ENCODE data around the gene IL1B.
"Not testable (repeated sequence)": the region's sequence is repeated elsewhere in the genome, so short reads cannot be mapped to it uniquely, and the experiment has no call there.

Gene IL1B

GRCh38 chr2:112836695-112837117, at the start of gene IL1B:
TSS of gene IL1B (minus strand) at chr2:112836779. CDS start at chr2:112836229, 550 bp downstream.
- no peak for DNase-seq (ENCODE audit: low read depth, low spot score)

- DNase-seq (ENCODE audit: low read depth, low spot score), result no peak
These were observed 49.7 kb upstream of the IL1B start for GRCh38 chr2:112886291-112886690.

- no peak for DNase-seq (ENCODE audit: low read depth, low spot score)
These were observed 48.9 kb upstream of the IL1B start for GRCh38 chr2:112885506-112885902.

DNA sequence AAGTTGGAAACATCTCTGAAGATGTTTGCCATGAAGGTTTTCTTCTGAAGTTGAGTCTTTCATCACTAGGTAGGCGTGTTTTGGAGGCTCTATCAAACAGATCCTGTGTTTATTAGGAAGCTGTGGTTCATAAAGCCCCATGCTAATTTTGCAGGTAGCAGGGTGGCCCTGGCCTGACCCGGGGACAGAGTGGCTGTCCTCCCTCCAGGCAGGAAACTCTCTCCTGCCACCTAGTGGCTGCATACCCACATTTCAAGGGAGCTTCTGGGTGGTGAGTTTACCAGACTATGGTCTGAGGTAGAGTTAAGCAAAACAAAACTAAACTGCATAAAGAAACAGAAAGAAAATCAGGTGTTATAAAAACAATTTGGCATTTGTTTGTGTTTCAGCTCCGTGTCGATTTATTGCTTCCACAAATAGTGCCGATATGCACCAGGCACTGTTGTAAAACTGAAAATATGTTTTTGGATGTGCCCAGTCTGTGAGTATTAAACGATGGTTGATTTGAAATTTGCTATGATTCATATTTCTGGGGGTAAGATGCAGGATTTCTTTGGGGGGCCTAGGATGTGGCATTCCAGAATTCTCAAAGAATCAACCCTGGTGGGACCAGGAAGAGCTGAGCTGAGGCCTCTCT, 48.4 kb upstream of the IL1B start:
- peak; percentile 80 for DNase-seq (ENCODE audit: low read depth, low spot score)

- DNase-seq (ENCODE audit: low read depth, low spot score), result no peak
These were observed 47.1 kb upstream of the IL1B start for GRCh38 chr2:112883669-112884068.

DNA sequence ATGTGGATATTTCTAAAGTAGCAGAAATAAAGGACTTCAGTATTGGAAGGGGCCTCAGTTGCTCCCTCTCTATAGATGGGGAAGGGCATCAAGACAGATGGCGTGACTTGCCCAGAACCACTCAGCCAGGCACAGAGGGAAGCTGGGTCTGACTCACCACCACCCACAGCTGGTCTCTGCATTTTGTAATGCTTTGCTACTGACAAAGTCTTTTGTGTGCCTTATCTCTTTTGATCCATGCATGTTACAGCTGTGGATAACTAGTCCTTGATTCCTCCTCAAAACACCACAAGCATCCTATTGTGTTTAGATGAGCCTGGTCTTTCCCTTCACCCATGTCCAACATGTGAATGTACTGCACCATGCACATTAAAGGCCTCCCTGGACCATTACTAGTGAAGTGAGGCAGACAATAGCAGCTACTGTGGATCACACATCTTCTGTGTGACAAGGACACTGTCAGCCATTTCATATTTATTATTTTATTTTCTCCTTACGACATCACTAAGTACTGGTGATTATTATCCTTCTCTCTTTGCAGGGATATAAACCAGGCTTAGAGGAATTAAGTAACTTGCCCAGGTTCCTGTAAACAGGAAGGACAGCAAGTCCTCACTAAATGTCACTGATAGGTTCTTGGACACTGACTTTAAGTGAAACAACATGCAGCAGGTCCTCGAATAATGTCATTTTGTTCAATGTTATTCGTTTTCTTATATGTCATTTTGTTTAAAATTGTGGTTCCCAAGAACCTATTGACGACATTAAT, 44.8 kb upstream of the IL1B start:
- DNase-seq (ENCODE audit: low read depth, low spot score), result peak; percentile 14

DNA sequence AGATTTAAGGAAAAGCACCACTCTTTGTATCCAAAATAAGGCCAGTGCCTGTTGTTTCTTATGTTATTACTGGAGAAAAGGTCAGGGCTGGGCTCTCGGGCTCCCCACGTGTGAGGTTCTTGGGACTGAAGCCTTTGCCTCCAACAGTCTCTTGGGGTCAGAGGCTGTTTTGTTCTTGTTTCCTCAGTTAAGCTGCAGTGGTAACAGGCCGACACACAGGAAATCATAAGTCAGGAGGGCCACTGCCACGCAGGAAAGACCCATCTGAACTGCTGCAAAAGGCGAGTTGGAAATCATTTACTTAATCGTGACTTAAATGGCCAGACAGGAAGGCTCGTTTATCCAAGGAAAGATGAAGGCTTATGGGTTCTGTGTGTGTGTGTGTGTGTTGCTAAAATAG, 44.1 kb upstream of the IL1B start:
- no peak for DNase-seq (ENCODE audit: low read depth, low spot score)

DNA sequence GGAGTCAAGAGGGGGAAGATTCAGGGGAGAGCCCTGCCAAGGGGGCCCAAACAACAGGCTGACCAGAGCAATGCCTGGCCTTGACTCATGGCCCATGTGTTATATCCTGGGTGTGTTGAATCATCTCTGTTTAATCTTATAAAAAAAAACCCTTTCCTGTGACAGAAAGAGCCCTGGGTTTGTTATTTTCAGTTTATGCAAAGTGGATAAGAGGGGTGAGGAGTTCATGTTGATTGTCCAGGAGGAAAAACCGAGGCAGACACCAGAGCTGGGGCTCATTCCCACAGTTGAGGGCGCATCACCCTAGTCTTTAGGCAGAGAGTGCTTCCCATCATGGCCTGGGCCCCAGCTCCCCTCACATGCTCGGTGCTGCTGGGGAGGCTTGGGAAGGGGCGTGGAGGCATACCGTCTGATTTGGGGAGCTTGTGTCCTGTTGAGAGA, 43.5 kb upstream of the IL1B start:
- no peak for DNase-seq (ENCODE audit: low read depth, low spot score)

GRCh38 chr2:112879491-112880041, 43.0 kb upstream of the IL1B start:
- DNase-seq (ENCODE audit: low read depth, low spot score), result no peak

GRCh38 chr2:112877423-112877822, 40.8 kb upstream of the IL1B start:
- no peak for DNase-seq (ENCODE audit: low read depth, low spot score)

- no peak for DNase-seq (ENCODE audit: low read depth, low spot score)
These were observed 40.4 kb upstream of the IL1B start for GRCh38 chr2:112876971-112877361.

DNA sequence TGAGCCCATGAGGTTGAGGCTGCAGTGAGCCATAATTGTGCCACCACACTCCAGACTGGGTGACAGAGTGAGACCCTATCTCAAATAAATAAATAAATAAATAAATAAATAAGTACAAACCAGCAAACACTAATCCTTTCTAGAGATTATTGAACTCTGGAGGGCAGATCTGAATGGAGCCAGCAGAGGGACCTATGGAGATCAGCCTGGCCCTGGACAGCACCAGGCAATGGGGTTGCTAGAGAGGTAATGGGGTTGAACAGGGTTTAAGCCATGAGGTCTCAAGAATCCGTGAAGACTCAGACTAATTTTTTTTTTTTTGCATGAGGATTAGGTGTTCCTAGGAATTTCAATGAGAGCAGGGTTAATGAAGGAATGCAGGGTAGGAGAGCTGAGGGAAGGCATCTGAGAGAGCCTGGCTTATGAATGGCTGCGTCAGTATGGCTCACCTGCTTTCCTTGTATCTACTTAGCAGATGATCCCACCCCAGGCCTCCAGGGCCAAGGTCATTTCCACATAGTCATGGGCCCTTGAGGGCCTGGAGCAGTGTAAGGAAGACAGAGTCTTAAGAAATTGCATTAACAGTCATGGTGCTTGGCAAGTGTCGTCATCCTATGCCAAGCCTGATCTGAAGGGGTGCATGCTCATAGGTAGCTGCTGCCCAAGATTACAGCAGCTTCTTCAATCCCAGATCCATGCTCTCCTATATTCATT, 39.8 kb upstream of the IL1B start:
- no peak for DNase-seq (ENCODE audit: low read depth, low spot score)

DNA sequence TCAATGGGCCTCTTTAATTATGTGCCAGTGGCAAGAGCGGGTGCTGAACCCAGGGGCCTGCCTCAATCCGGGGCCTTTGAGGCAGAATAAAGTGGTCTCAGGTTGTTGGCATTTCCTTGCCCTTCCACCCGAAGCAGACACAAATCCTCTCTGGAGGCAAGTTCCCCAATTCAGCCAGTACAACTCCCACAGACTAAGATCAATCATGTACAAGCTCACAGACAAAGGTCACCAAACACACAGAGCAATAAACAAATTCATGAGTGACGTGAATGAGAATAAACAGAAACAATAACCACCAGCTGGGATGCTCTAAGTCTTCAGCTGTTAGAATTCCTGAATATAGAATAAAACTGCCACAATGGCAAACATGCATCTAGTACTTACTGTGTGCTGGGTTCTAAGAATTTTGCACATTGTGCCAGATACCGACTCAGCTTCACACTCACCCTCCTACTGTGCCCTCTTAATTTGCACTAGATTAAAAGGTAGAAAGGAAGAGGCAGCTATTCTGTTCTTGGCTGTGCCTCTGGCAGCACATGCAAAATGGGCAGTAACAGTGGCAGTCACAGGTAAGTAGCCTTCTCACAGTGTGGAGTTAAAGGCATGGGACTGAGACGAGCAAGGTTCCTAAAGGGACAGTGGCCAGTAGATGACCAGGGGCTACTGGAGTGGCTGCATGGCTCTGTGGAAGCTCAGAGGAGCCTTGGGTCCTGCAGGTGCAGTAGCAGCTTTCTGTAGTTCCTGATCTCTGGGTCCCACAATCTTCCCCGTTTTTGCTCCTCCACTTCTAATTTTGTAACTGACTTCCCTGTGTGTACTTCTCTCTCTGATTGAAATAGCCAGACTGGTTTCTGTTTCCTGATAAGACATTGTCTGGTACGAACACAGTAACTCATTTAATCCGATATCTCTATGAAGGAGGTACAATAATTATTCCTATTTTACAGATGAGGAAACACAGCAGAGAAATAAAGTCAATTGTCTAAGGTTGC, 34.6 kb upstream of the IL1B start:
- DNase-seq (ENCODE audit: low read depth, low spot score), result no peak

DNA sequence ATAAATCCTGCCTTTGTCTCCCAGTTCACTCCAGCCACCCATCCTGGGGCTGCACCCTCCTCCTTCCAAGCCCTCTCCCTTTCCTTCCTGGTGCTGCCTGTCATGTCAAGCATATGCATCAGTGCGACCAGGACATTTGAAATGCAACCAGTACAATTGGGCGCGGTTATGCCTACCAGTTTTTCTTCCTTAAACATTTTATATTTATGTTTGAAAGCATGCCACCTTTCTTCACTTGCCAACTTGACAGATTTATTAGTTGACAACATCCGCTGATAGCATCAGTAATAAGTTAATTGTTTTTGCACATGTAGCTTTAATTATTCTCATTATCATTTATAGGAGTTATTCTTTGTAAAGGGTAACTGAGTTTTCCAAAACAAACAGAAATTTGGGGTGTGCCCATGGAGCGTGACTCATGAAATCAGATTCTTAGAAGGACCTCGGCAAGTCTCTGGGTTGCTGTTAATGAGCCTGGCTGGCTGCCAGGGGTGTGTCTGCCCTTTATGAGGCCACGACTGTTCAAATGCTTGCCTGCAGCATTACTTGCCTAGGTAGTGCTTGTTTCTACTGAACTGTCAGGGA, 32.8 kb upstream of the IL1B start:
- no peak for DNase-seq (ENCODE audit: low read depth, low spot score)

- no peak for DNase-seq (ENCODE audit: low read depth, low spot score)
These were observed 31.4 kb upstream of the IL1B start for GRCh38 chr2:112867701-112868631.

DNA sequence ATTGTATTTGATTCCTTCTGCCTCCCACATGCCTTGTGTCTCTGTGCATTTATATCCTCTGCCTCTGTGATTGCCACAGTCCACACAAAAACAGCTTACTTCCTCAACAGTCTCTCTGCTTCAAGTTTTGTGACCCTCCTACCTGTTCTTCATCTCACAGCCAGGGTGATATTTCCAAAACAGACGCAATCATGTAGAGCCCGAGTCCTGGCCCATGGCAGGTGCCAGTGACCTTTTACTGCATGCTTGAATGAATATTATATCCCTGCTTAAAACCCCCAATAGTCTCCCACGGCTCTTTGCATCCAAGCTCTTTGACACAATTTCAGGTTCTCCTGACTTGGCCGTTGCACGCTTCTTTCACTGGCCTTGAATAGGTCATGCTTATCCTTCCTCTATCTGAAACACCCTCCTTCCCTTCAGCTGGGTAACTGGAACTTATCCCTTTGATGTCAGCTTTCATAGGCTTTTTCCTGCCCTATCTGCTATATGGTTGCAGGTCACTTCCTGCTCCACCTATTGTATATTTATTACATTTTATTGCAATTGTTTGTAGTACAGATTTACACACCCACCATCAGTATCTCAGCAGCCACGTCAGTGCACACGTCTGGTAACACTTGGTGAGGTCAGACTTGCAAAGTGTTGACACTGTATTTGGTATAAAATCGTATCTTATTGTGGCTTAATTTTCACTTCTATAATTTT, 29.7 kb upstream of the IL1B start:
- no peak for DNase-seq (ENCODE audit: low read depth, low spot score)

DNA sequence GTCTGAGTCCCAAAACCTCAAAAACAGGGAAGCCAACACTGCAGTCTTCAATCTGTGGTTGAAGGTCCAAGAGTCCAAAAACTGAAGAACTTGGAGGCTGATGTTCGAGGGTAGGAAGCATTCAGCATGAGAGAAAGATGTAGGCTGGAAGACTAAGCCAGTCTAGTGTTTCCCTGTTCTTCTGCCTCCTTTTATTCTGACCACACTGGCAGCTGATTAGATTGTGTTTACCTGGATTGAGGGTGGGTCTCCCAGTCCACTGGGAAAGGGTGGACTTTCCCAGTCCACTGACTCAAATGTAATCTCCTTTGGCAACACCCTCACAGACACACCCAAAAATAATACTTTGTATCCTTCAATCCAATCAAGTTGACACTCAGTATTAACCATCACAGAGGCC, 27.5 kb upstream of the IL1B start:
- DNase-seq (ENCODE audit: low read depth, low spot score), result no peak

DNA sequence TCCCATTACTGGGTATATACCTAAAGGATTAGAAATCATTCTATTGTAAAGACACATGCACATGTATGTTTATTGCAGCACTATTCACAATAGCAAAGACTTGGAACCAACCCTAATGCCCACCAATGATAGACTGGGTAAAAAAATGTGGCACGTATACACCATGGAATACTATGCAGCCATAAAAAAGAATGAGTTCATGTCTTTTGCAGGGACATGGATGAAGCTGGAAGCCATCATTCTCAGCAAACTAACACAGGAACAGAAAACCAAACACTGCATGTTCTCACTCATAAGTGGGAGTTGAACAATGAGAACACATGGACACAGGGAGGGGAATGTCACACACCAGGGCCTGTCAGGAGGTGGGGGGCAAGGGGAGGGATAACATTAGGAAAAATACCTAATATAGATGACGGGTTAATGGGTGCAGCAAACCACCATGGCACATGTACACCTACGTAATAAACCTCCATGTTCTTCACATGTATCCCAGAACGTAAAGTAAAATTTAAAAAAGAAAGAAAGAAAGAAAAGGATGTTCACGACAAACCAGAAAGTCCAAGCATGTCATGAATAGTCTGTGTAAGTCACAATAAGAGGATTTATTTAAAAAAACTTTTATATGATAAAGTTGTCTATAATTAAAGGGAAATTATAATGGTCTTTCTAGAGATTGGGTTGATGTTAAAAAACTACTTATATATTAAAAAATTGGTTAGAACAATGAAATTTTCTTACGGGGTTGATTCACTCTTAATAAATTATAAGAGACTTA, 23.0 kb upstream of the IL1B start:
- DNase-seq (ENCODE audit: low read depth, low spot score), result not testable (repeated sequence)

All from ELF-1 (cell line).